Measurements from ENCODE around the gene FOXB1.

- TF ChIP-seq, protein P1, sequence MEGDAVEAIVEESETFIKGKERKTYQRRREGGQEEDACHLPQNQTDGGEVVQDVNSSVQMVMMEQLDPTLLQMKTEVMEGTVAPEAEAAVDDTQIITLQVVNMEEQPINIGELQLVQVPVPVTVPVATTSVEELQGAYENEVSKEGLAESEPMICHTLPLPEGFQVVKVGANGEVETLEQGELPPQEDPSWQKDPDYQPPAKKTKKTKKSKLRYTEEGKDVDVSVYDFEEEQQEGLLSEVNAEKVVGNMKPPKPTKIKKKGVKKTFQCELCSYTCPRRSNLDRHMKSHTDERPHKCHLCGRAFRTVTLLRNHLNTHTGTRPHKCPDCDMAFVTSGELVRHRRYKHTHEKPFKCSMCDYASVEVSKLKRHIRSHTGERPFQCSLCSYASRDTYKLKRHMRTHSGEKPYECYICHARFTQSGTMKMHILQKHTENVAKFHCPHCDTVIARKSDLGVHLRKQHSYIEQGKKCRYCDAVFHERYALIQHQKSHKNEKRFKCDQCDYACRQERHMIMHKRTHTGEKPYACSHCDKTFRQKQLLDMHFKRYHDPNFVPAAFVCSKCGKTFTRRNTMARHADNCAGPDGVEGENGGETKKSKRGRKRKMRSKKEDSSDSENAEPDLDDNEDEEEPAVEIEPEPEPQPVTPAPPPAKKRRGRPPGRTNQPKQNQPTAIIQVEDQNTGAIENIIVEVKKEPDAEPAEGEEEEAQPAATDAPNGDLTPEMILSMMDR (IDR thresholded peaks at IDR 0.05; ENCODE audit: insufficient read depth, low read length) = no peak
- TF ChIP-seq GABPA (IDR thresholded peaks at IDR 0.05; ENCODE audit: low read depth) = no peak
- TF ChIP-seq SPI1 (IDR thresholded peaks at IDR 0.05; ENCODE audit: borderline replicate concordance, low read depth) = no peak
These were observed at the start of gene FOXB1 for GRCh38 chr15:60004009-60004845.
